Limb (tissue), 2 donors: ENCODE results near the gene CCDC134.
"Not testable (repeated sequence)": the region's sequence is repeated elsewhere in the genome, so short reads cannot be mapped to it uniquely, and the experiment has no call there.

Experiments used
- DNase-seq, 2 donors: peaks; one replicate each; pipeline ENCODE4 v3.0.0-alpha.2; 2016; ENCODE audit errors: extremely low spot score in 2 of 2

Gene CCDC134

GRCh38 chr22:41822317-41823057 is 22.0 kb downstream of the CCDC134 start:
- DNase-seq = peak in 1 of 2 donors; percentile 51

GRCh38 chr22:41823797-41824196 is 23.3 kb downstream of the CCDC134 start:
- no peak for DNase-seq

GRCh38 chr22:41825376-41825775 is 24.9 kb downstream of the CCDC134 start:
- DNase-seq = no peak

- no peak for DNase-seq
Observed at GRCh38 chr22:41826021-41826420, 25.5 kb downstream of the CCDC134 start.

- no peak for DNase-seq
Observed at GRCh38 chr22:41826430-41827383, 26.2 kb downstream of the CCDC134 start.

GRCh38 chr22:41827671-41828070 is 27.2 kb downstream of the CCDC134 start:
- DNase-seq = no peak

GRCh38 chr22:41828516-41828915 is 28.0 kb downstream of the CCDC134 start:
- no peak for DNase-seq

GRCh38 chr22:41830174-41830573 is 29.7 kb downstream of the CCDC134 start:
- DNase-seq = no peak

GRCh38 chr22:41831383-41831782 is 30.9 kb downstream of the CCDC134 start:
- no peak for DNase-seq

GRCh38 chr22:41831828-41832552 is 31.5 kb downstream of the CCDC134 start:
- DNase-seq = no peak

- peak; percentile 99 to 100 for DNase-seq
Observed at GRCh38 chr22:41832553-41833368, 32.3 kb downstream of the CCDC134 start, which contains the start of gene SREBF2. SREBF2 (plus strand) TSS chr22:41833105; CDS start chr22:41833271, 166 bp downstream.

GRCh38 chr22:41833369-41834004 is 33.0 kb downstream of the CCDC134 start:
- DNase-seq = peak in 1 of 2 donors; percentile 77

GRCh38 chr22:41834005-41834944 is 33.8 kb downstream of the CCDC134 start:
- DNase-seq = no peak

- DNase-seq = not testable (repeated sequence)
Observed at GRCh38 chr22:41835462-41835861, 35.0 kb downstream of the CCDC134 start.

GRCh38 chr22:41836551-41836950 is 36.1 kb downstream of the CCDC134 start:
- DNase-seq = no peak

- DNase-seq = no peak
Observed at GRCh38 chr22:41838842-41839618, 38.6 kb downstream of the CCDC134 start.

- DNase-seq = no peak
Observed at GRCh38 chr22:41840216-41840615, 39.7 kb downstream of the CCDC134 start.

GRCh38 chr22:41841085-41841712 is 40.7 kb downstream of the CCDC134 start:
- DNase-seq = no peak
